Small intestine (tissue), 7 donors: ENCODE measurements around the gene CKMT2. TPM values are rescaled to one million over a fixed set of nuclear protein-coding genes. Genes with fewer than 3 reads are reported as not detected.

ENCODE experiments used
- DNase-seq, 2 donors: peaks; one replicate each; pipeline versions ENCODE4 v3.0.0 to v3.0.0-alpha.2; 2013
- FAIRE-seq: peaks from 2 replicates; lab custom pipeline; 2012; peaks lifted over from hg19 to GRCh38; lab: Jason Lieb, UNC
- H3K27ac ChIP-seq, 3 donors: one replicate each; pipeline ENCODE4 v1.5.1; 2013; ENCODE audit warnings: low read length in 2 of 3, mild to moderate bottlenecking in 2 of 3, control low read depth in 1 of 3, inconsistent platforms in 1 of 3, low read depth in 1 of 3, moderate library complexity in 1 of 3
- H3K27me3 ChIP-seq, 3 donors: one replicate each; pipeline ENCODE4 v1.6.1; 2013; ENCODE audit warnings: low read length in 3 of 3, inconsistent platforms in 1 of 3; ENCODE audit not compliant: control insufficient read depth in 3 of 3, insufficient read depth in 3 of 3
- H3K36me3 ChIP-seq, 3 donors: one replicate each; pipeline ENCODE4 v1.6.1; 2013; ENCODE audit warnings: low read length in 3 of 3, inconsistent platforms in 1 of 3, low read depth in 1 of 3, mild to moderate bottlenecking in 1 of 3, moderate library complexity in 1 of 3; ENCODE audit not compliant: control insufficient read depth in 3 of 3, insufficient read depth in 2 of 3
- H3K4me1 ChIP-seq, 3 donors: one replicate each; pipeline ENCODE4 v1.6.1; 2013; ENCODE audit warnings: low read length in 2 of 3, inconsistent platforms in 1 of 3, low read depth in 1 of 3, mild to moderate bottlenecking in 1 of 3, moderate library complexity in 1 of 3; ENCODE audit not compliant: control insufficient read depth in 3 of 3, insufficient read depth in 2 of 3
- H3K4me3 ChIP-seq, 3 donors: one replicate each; pipeline ENCODE4 v1.5.1; 2013; ENCODE audit warnings: low read length in 3 of 3, control low read depth in 1 of 3, inconsistent platforms in 1 of 3, low read depth in 1 of 3, mild to moderate bottlenecking in 1 of 3, moderate library complexity in 1 of 3
- H3K9me3 ChIP-seq, 2 donors: one replicate each; pipeline ENCODE4 v1.6.1; 2013; ENCODE audit warnings: low read depth in 1 of 2, low read length in 1 of 2; ENCODE audit not compliant: control insufficient read depth in 2 of 2, insufficient read depth in 1 of 2
- WGBS, 3 donors: extraction: QIAGEN DNeasy Blood & Tissue Kit; methylation state at CpG; one replicate each; pipeline ENCODE4 v1.1.7; 2013; 5-methylcytosine and 5-hydroxymethylcytosine counted together
- polyA plus RNA-seq, 4 donors: library from polyadenylated mRNA; stranded (reverse) in 3 of 4; unstranded in 1 of 4; fragments of 200-250 nt in 3 of 4; fragments of 120-200 nt in 1 of 4; gene quantifications; one replicate each; pipeline versions ENCODE4 v1.2.1 to v1.2.3, GENCODE V29; 2013
- donor health status: healthy with polysubstance abuse.
- donor health status: control.
- donor health status: control.
- donor health status: Bipolar disorder and iron deficiency.
- donor health status: healthy.

Gene CKMT2
- polyA plus RNA-seq, 4 donors: 1.9 to 9.7 (median 2.5) TPM

DNA sequence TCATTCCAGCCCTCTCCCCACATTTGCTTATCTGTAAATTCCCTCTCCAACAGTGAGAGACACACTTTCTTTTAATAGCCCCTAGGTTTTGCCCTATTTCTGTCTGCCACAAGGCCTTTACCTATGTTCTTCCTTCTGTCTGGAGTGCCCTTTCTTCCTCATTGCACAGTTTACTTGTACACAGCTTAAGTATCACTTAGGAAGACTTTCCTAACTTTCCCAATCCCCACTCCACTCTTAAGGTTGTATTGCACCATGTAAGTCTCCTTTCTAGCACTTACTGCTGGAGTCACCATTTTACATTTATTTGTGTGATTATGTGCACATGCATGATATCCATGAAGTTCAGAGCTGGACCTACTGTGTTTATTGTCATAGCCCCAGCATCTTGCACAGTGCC lies 10.8 kb upstream of the CKMT2 start:
- H3K36me3 ChIP-seq: peaks cover 0 to 3% (median 0%) of the 10 kb centered on the region in 3 donors
- DNase-seq: no peak
- no peak overlapping the region for H3K27ac ChIP-seq
- FAIRE-seq: no peak
- H3K9me3 ChIP-seq: no peaks in the 10 kb centered on the region
- no peak overlapping the region for H3K4me3 ChIP-seq
- H3K27me3 ChIP-seq: no peaks in the 10 kb centered on the region
- H3K4me1 ChIP-seq: no peaks in the 10 kb centered on the region

DNA sequence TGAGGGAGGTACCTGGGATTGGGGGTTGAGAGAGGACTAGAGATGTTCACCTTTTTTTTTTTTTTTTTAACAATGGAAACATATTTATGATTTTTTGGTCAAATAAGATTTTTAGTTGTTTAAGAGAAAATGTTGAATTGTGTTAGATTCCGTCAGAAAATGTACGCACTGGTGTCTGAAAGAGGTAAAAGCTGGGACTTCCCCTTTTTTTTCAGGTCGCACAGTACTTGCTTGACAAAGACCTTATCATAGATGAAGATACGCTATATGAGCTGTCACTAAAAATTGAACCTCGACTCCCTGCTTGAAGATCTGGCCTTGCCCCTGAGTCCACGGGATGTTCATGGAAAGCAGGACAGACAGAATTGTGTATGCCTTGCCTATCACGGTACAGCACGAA lies 7.7 kb upstream of the CKMT2 start:
- Histone ChIP-seq H3K36me3 (no peaks in the 10 kb centered on the region), H3K4me1 (no peaks in the 10 kb centered on the region), H3K27ac (no peak overlapping the region), H3K9me3 (no peaks in the 10 kb centered on the region), H3K4me3 (no peak overlapping the region), H3K27me3 (no peaks in the 10 kb centered on the region)
- no peak for FAIRE-seq
- DNase-seq: no peak
- 88 to 95% (median 94%) methylated on average over 8 of the region's 8 CpGs for WGBS, 3 donors

DNA sequence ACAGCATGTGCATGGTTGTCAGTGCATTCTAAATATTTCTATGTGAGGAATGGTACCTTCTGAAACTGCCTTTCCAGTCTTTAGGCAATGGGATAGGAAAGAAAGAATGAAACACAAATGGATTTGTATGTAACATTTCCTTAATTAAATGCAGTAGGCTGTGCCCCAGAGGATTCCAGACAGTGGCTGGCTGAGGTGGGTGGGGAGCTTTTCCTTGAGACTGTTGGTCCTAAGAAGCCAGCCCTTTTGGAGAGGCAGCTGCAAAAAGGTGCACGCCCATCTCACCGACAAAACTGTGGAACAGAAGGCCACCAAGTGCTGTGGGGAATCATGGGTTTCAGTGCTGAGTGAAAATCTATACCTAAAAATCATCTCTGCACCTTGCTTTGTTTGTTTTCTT lies 6.8 kb upstream of the CKMT2 start:
- no peak for DNase-seq
- Histone ChIP-seq H3K9me3 (no peaks in the 10 kb centered on the region), H3K36me3 (no peaks in the 10 kb centered on the region), H3K4me3 (no peak overlapping the region), H3K27ac (no peak overlapping the region), H3K4me1 (no peaks in the 10 kb centered on the region), H3K27me3 (no peaks in the 10 kb centered on the region)
- no peak for FAIRE-seq
- 85 to 91% (median 85%) methylated on average over 2 of the region's 2 CpGs for WGBS, 3 donors

GRCh38 chr5:81226949-81227348 lies 6.2 kb upstream of the CKMT2 start:
- H3K36me3 ChIP-seq: no peaks in the 10 kb centered on the region
- no peak overlapping the region for H3K27ac ChIP-seq
- no peak for FAIRE-seq
- no peaks in the 10 kb centered on the region for H3K9me3 ChIP-seq
- H3K4me1 ChIP-seq: no peaks in the 10 kb centered on the region
- H3K4me3 ChIP-seq: no peak overlapping the region
- 76 to 88% (median 86%) methylated on average over 1 of the region's 1 CpG for WGBS, 3 donors
- H3K27me3 ChIP-seq: no peaks in the 10 kb centered on the region
- no peak for DNase-seq

DNA sequence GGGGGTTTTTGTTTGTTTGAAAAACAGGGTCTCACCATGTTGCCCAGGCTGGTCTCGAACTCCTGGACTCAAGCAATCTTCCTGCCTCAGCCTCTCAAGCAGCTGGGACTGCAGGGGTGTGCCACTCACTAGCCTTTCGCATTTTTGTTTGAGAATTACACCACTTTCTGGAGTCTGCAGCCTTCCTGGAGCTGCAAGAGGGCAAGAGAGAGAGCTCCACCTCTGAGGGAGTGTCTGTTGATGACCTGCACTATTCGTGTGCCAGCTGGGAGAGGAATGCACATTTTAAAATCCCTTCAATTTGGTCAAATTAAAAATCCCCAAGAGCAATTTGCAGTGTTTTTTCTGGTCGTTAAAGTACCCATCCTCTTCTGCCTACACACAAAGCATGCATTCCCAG lies 5.0 kb upstream of the CKMT2 start:
- FAIRE-seq (no peak), DNase-seq (no peak)
- Histone ChIP-seq H3K27me3 (no peaks in the 10 kb centered on the region), H3K27ac (no peak overlapping the region), H3K4me1 (peaks cover 0 to 7% (median 0%) of the 10 kb centered on the region in 3 donors), H3K4me3 (no peak overlapping the region), H3K9me3 (no peaks in the 10 kb centered on the region), H3K36me3 (no peaks in the 10 kb centered on the region)
- WGBS, 3 donors: 67 to 76% (median 75%) methylated on average over 4 of the region's 4 CpGs

GRCh38 chr5:81230416-81230815 lies 2.7 kb upstream of the CKMT2 start:
- Histone ChIP-seq H3K9me3 (no peaks in the 10 kb centered on the region), H3K36me3 (peaks cover 0 to 6% (median 0%) of the 10 kb centered on the region in 3 donors), H3K4me1 (peaks cover 0 to 7% (median 0%) of the 10 kb centered on the region in 3 donors), H3K4me3 (no peak overlapping the region), H3K27me3 (no peaks in the 10 kb centered on the region), H3K27ac (no peak overlapping the region)
- DNase-seq (no peak), FAIRE-seq (no peak)
- WGBS, 3 donors: 77 to 87% (median 81%) methylated on average over 8 of the region's 8 CpGs

GRCh38 chr5:81232464-81233079 lies 550 bp upstream of the CKMT2 start:
- Histone ChIP-seq H3K36me3 (peaks cover 0 to 9% (median 0%) of the 10 kb centered on the region in 3 donors), H3K4me3 (peak overlapping the region in 2 of 3 donors; percentile 27 to 32), H3K4me1 (peaks cover 0 to 7% (median 0%) of the 10 kb centered on the region in 3 donors), H3K27ac (no peak overlapping the region), H3K27me3 (no peaks in the 10 kb centered on the region), H3K9me3 (no peaks in the 10 kb centered on the region)
- 66 to 77% (median 76%) methylated on average over 12 of the region's 12 CpGs for WGBS, 3 donors
- DNase-seq: no peak
- no peak for FAIRE-seq

- FAIRE-seq: no peak
- H3K4me3 ChIP-seq: no peak overlapping the region
- H3K9me3 ChIP-seq: no peaks in the 10 kb centered on the region
- H3K27ac ChIP-seq: no peak overlapping the region
- no peaks in the 10 kb centered on the region for H3K27me3 ChIP-seq
- 86 to 91% (median 91%) methylated on average over 7 of the region's 7 CpGs for WGBS, 3 donors
- no peak for DNase-seq
- peaks cover 0 to 7% (median 0%) of the 10 kb centered on the region in 3 donors for H3K4me1 ChIP-seq
- peaks cover 0 to 10% (median 0%) of the 10 kb centered on the region in 3 donors for H3K36me3 ChIP-seq
Measured at GRCh38 chr5:81234299-81234698, 1.2 kb downstream of the CKMT2 start.

GRCh38 chr5:81234801-81235200 lies 1.7 kb downstream of the CKMT2 start:
- Histone ChIP-seq H3K36me3 (peaks cover 0 to 13% (median 0%) of the 10 kb centered on the region in 3 donors), H3K27ac (no peak overlapping the region), H3K4me3 (no peak overlapping the region), H3K27me3 (no peaks in the 10 kb centered on the region), H3K9me3 (no peaks in the 10 kb centered on the region), H3K4me1 (peaks cover 0 to 7% (median 0%) of the 10 kb centered on the region in 3 donors)
- no peak for FAIRE-seq
- DNase-seq: no peak
- 64 to 67% (median 67%) methylated on average over 3 of the region's 3 CpGs for WGBS, 3 donors
